BE2C (cell line): ENCODE results near the gene DROSHA.

Experiments
- DNase-seq: peaks from one replicate; pipeline ENCODE4 v3.0.0-alpha.2; 2020
- H3K27me3 ChIP-seq: fragments of 250-450 bp; sonication (Bioruptor Pico); 2 replicates; pipeline ENCODE4 v1.5.1; 2020; ENCODE audit warnings: mild to moderate bottlenecking
- H3K36me3 ChIP-seq: fragments of 250-450 bp; sonication (Bioruptor Pico); 2 replicates; pipeline ENCODE4 v1.5.1; 2020; ENCODE audit warnings: mild to moderate bottlenecking
- H3K4me1 ChIP-seq: fragments of 250-450 bp; sonication (Bioruptor Pico); 2 replicates; pipeline ENCODE4 v1.5.1; 2020
- H3K4me3 ChIP-seq: 2 replicates; pipeline ENCODE4 v1.5.1; 2011; ENCODE audit warnings: low read depth, low read length
- H3K9me3 ChIP-seq: fragments of 250-450 bp; sonication (Bioruptor Pico); 2 replicates; pipeline ENCODE4 v1.5.1; 2020
- TF ChIP-seq, protein P1 (sequence below): IDR thresholded peaks from 2 replicates; pipeline ENCODE4 v1.5.1; 2012; ENCODE audit warnings: mild to moderate bottlenecking, low read depth, low read length

The DROSHA gene

DNA sequence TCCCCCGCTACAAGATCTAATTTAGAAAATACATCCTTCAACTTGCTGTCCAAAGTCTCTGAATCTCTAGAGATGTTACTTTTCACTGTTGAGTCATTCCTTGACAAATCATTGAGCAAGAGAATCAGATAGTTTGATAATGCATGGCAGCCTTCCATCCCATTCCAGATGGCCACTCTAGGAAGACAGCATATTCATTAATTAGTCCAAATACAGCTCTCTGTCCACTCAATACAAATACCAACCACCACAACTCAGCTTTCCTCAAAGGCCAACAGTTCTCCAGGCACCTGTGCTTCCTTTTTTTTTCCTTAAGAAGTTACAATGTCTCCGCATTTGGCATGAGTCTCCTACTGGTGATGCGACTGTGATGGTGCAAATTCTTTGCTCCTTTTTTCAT is 72.3 kb downstream of the DROSHA start:
- peaks cover 60% of the 10 kb centered on the region for H3K36me3 ChIP-seq
- no peaks in the 10 kb centered on the region for H3K4me1 ChIP-seq
- no peak for DNase-seq
- no peaks in the 10 kb centered on the region for H3K9me3 ChIP-seq
- no peak overlapping the region for H3K4me3 ChIP-seq
- TF ChIP-seq, protein P1, sequence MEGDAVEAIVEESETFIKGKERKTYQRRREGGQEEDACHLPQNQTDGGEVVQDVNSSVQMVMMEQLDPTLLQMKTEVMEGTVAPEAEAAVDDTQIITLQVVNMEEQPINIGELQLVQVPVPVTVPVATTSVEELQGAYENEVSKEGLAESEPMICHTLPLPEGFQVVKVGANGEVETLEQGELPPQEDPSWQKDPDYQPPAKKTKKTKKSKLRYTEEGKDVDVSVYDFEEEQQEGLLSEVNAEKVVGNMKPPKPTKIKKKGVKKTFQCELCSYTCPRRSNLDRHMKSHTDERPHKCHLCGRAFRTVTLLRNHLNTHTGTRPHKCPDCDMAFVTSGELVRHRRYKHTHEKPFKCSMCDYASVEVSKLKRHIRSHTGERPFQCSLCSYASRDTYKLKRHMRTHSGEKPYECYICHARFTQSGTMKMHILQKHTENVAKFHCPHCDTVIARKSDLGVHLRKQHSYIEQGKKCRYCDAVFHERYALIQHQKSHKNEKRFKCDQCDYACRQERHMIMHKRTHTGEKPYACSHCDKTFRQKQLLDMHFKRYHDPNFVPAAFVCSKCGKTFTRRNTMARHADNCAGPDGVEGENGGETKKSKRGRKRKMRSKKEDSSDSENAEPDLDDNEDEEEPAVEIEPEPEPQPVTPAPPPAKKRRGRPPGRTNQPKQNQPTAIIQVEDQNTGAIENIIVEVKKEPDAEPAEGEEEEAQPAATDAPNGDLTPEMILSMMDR, result no peak
- no peaks in the 10 kb centered on the region for H3K27me3 ChIP-seq

DNA sequence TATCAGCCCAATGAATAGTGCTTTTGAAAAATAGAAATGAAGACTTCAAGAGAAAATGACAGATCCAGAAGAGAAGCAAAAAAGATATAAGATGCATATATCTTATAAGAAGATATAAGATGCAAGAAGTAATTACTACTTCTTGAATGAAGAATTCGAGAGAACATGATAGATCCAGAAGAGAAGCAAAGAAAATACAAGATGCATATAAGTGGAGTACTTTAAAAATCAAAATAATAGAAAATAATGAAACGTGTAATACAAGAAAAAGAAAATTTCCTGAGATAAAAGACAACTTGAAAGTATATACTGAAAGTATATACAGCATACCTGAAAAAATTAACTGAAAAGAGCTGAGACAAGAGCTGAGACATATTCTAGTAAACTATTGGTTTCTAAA is 76.7 kb downstream of the DROSHA start:
- Histone ChIP-seq H3K4me3 (no peak overlapping the region), H3K9me3 (no peaks in the 10 kb centered on the region), H3K4me1 (no peaks in the 10 kb centered on the region), H3K36me3 (peaks cover 38% of the 10 kb centered on the region), H3K27me3 (no peaks in the 10 kb centered on the region)
- TF ChIP-seq, protein P1, result no peak
- no peak for DNase-seq

DNA sequence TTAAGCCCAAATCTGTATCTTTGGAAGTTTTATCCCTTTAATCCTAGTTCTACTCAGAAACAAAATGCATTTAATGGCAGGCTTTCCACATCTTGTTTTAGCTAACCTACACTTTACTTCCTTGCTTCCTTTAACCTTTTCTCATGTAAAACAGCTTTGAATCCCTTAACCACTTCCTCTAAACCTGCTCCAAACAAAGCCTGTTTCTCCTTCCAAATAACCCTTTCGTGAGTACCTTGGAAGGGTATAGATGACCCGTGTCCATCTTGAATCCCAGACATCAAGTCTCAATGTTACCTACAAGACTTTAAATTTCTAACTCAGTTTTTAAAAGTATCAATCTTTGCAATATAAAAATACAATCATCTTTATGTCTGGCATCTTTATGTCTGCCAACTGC is 78.4 kb downstream of the DROSHA start:
- H3K36me3 ChIP-seq, result peaks cover 47% of the 10 kb centered on the region
- no peak overlapping the region for H3K4me3 ChIP-seq
- TF ChIP-seq, protein P1, result no peak
- H3K27me3 ChIP-seq, result no peaks in the 10 kb centered on the region
- H3K4me1 ChIP-seq, result no peaks in the 10 kb centered on the region
- DNase-seq, result no peak
- no peaks in the 10 kb centered on the region for H3K9me3 ChIP-seq

DNA sequence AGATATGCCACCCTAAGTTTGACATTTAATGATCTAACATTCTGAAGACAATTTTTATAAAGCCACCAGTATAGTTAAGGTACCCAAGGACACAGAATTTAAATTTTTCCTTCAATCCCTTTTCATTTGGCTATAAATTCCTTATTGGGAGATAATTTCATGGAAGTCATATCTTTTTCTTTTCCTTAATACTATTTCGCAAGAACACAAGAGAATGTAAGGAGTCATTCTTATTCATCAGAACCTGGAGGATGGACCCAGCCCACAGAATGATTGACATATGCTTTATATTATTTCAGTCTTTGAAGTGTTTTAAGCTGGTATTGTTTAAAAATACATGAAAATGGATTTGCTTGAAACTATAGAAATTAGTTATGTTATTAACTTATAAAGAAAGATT is 79.6 kb downstream of the DROSHA start:
- Histone ChIP-seq H3K4me1 (no peaks in the 10 kb centered on the region), H3K4me3 (no peak overlapping the region), H3K9me3 (no peaks in the 10 kb centered on the region), H3K27me3 (no peaks in the 10 kb centered on the region), H3K36me3 (peaks cover 47% of the 10 kb centered on the region)
- TF ChIP-seq, protein P1, result no peak
- no peak for DNase-seq

DNA sequence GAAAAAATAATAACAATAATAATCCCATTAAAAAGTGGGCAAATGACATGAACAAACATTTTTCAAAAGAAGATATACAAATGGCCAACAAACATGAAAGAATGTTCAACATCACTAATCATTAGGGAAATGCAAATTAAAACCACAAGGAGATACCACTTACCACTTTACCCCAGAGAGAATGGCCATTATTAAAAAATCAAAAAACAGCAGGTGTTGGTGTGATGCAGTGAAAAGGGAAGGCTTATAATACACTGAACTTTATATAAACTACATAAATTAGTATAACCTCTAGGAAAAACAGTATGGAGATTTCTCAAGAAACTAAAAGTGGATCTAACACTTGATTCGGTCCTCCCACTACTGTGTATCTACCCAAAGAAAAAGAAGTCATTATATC is 81.9 kb downstream of the DROSHA start:
- peaks cover 51% of the 10 kb centered on the region for H3K36me3 ChIP-seq
- TF ChIP-seq, protein P1, result no peak

DNA sequence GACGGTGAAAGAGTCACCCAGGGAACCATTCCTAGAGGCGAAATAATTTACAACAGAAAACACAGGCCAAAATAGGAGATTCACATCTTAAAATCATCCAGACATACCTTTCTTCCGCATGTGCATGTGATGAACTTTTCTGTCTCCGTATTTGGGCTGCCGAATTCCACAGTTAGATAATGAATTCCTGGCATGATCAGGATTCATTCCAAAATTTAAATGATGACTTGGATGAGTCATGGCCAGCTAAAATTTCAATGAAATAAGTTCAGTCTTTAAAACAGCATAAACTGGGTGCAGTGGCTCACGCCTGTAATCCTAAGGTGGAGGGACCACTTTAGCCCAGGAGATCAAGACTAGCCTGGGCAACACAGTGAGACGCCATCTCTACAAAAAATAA is 82.7 kb downstream of the DROSHA start:
- TF ChIP-seq, protein P1, result no peak
- no peak for DNase-seq
- H3K4me3 ChIP-seq, result no peak overlapping the region
- no peaks in the 10 kb centered on the region for H3K27me3 ChIP-seq
- no peaks in the 10 kb centered on the region for H3K9me3 ChIP-seq
- peaks cover 53% of the 10 kb centered on the region for H3K36me3 ChIP-seq
- no peaks in the 10 kb centered on the region for H3K4me1 ChIP-seq

More for the DNA sequence above, 81.9 kb downstream of the DROSHA start:
- Histone ChIP-seq H3K4me3 (no peak overlapping the region), H3K9me3 (no peaks in the 10 kb centered on the region), H3K4me1 (no peaks in the 10 kb centered on the region), H3K27me3 (no peaks in the 10 kb centered on the region)
- no peak for DNase-seq
